ENCODE data around the gene CENPN.

Gene CENPN

DNA sequence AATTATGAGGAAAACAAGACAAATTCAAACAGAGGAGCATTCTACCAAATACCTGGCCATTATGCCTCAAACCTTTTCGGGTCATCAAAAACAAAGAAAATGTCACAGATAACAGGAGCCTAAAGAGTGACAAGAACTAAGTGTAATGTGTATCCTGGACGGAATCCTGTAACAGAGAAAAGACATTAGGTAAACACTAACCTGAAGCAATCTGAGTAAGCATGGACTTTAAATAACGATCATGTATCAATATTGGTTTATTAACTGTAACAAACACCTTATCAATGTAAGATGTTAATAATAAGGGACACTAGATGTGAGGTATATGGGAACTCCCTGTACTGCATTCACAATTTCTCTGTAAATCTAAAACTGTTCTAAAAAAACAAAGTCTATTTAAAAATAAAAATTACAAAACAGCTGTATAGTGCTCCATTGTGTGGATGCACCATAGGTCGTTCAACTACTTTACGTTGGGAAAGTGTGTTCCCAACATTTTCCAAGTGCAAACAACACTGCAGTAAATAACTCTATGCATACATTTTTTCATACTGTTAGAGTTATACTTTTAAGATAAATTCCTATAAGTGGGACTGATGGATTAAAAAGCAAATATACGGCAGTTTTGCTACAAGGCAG, 15.1 kb upstream of the CENPN start:
- DNase-seq (ENCODE audit: low spot score): no peak

DNA sequence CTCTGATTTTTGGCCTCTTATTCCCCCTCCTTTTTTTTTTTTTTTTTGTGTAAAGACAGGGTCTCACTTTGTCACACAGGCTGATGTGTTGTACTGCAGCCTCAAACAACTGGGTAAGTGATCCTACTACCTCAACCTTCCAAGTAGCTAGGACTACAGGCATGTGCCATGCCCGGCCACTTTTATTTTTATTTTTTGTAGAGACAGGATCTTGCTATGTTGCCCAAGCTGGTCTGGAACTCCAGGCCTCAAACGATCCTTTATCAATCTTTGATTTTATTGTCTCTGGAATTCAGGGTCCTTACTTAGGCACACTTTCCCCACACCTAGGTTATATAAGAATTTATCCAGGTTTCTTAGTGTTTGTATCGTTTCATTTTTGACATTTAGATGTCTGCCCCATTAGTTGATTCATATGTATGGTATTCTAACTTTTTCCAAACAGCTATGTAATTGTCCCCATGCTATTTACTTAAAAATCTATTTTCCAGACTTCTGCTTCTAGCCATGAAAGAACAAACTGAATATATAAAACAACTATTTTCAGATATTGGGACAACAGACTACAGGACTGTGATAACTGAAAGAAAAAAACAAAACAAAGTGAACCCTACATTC, 14.2 kb upstream of the CENPN start:
- DNase-seq (ENCODE audit: low spot score): no peak

GRCh38 chr16:80993307-80993706, 13.7 kb upstream of the CENPN start:
- no peak for DNase-seq (ENCODE audit: low spot score)

- no peak for DNase-seq (ENCODE audit: low spot score)
Measured at GRCh38 chr16:80993834-80994233, 13.2 kb upstream of the CENPN start.

GRCh38 chr16:80994451-80994850, 12.6 kb upstream of the CENPN start:
- DNase-seq (ENCODE audit: low spot score): no peak

DNA sequence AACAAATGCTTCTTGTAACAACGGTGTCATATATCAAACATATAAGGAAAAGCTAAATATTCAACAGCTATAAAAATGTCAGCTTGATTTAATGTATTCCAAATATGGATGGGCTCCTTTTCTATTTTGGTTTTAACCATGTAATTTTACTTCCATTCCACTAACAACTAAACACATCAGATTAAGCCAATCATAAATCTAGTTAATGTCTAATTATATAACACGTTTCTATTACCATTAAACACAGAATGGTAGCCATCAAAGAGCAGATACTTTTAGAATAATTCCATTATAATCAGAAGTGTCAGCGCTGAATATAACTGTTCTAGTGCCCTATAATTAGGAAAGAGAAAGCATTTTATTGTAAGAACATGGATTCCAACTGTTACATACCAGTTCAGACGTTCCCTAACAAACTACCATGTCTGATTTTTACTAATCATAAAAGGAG, 10.3 kb upstream of the CENPN start:
- DNase-seq (ENCODE audit: low spot score): no peak

- DNase-seq (ENCODE audit: low spot score): peak; percentile 23
Measured at GRCh38 chr16:80997139-80997798, 9.7 kb upstream of the CENPN start.

DNA sequence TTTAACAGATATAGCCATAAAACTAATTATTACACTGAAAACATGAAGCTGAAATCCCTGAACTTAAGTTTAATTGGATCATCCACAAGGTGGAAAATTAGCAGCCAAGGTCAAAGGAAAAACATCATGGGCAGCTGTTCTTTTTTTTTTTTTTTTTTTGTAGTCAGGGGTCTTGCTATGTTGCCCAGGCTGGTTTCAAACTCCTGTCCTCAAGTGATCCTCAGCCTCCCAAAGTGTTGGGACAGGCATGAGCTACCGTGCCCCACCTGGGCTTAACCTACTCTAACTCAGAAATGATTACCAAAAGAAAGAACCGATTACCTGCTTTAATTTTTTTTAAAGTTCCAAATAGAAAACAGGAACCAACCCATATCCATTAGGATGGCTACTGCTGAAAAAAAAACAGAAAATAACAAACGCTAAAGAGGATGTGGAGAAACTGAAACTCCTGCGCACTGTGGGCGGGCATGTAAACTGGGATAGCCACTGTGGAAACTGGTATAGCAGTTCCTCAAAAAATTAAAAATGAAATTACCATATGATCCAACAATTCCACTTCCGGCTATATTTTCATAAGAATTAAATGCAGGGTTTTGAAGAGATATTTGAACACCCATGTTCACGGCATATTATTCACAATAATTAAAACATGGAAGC, 8.9 kb upstream of the CENPN start:
- no peak for DNase-seq (ENCODE audit: low spot score)

DNA sequence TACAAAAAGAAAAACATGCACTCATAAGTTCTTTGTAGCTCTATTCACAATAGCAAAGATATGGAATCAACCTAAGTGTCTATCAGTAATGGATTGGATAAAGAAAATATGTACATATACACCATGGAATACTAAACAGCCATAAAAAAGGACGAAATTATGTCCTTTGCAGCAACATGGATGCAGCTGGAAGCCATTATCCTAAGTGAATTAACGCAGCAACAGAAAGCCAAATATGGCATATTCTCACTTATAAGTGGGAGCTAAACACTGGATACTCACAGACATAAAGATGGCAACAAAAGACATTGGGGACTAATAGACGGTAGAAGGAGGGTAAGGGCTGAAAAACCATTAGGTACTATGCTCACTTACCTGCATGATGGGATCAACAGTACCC, 6.1 kb upstream of the CENPN start:
- no peak for DNase-seq (ENCODE audit: low spot score)

DNA sequence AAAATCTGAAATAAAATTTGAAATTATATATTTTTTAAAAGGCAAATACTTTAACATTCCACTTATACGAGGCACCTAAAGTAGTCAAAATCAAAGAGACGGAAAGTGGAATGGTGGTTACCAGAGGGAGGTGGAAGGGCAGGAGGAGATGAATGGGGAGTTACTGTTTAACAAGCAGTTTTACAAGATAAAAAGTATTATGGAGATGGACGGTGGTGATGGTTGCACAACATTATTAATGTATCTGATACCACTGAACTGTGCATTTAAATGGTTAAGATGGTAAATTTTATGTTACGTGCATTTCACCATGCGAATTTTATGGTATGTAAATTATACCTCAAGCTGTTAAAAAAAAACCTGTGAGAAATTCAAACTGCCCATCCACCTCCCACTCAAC, 5.7 kb upstream of the CENPN start:
- no peak for DNase-seq (ENCODE audit: low spot score)

- no peak for DNase-seq (ENCODE audit: low spot score)
Measured at GRCh38 chr16:81003064-81003463, 4.0 kb upstream of the CENPN start.

GRCh38 chr16:81003610-81004460, 3.2 kb upstream of the CENPN start:
- no peak for DNase-seq (ENCODE audit: low spot score)

DNA sequence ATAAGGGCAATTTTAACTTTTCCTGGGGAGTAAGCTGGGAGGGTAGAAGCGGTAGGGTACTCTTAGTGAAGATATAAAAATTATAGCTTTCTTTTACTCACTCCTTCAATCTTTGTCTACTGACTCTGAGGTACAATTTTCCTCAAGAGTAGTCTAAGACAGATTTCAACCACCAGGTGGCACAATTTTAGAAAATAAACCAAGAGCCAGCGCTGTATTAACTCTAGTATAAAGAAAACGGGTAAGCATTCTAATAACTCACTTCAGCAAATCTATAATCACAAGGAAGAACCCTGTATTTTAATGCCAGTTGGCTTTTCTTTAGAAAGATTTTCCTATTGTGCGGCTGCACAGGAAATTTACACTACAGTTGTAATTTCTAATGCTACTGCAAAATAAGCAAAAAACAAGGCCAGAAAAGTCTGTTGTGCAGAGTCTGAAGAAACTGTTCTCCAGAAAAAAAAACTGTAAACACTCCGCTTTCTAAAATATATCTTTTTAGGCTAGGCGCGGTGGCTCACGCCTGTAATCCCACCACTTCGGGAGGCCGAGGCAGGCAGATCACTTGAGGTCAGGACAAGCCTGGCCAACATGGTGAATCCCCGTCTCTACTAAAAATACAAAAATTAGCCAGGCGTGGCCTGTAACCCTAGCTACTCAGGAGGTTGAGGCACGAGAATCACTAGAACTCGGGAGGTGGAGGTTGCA, 2.2 kb upstream of the CENPN start:
- DNase-seq (ENCODE audit: low spot score): peak; percentile 38

- no peak for DNase-seq (ENCODE audit: low spot score)
Measured at GRCh38 chr16:81005610-81006161, 1.3 kb upstream of the CENPN start.

GRCh38 chr16:81006211-81006812, 702 bp upstream of the CENPN start:
- peak; percentile 53 for DNase-seq (ENCODE audit: low spot score)

DNA sequence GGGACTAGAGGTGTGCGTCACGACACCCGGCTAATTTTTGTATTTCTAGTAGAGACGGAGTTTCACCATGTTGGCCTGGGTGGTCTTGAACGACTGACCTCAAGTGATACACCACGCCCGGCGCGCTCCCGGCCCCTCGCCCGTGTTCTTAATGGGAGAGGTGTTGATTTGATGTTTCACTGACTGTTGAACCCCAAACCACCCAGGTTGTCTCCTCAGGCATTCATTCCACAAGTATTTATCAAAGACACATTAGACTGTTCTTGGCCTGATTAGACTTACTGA, 1.4 kb downstream of the CENPN start:
- no peak for DNase-seq (ENCODE audit: low spot score)

DNA sequence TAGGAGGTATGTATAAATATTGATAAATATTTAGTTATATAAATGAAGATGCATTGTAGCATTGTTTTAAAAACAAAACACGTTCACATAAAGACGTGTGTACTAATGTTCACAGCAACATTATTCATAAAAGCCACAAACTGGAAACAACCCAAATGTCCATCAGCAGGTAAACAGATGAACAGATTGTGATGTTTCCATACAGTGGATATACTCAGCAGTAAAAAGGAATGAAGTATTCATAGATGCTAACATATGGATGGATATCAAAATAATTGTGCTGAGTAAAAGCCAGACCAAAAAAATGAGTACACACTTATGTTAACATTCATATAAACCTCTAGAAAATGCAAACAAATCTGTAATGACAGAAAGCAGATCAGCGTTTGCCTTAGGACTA, 6.0 kb downstream of the CENPN start:
- DNase-seq (ENCODE audit: low spot score): no peak

- no peak for DNase-seq (ENCODE audit: low spot score)
Measured at GRCh38 chr16:81014672-81015071, 7.7 kb downstream of the CENPN start.

DNA sequence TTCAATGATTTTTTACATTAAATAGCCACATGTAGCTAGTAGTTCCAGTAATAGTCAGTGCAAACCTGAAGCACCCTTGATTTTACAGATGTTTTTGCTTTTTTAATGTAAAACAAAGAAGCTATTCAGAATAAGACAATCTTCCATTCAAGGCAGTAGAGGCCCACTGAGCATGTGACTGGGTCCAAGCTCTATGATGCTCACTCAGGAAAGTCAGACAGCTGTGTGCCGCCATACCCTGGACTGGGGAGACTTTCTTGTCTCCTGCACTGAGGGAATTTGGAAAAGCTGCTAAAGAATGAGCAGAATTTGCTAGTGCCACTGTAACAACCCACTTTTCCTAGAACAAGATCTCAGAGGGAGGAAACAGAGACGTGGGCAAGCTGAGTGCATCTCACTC, 11.5 kb downstream of the CENPN start:
- no peak for DNase-seq (ENCODE audit: low spot score)

GRCh38 chr16:81026429-81026828, 19.4 kb downstream of the CENPN start:
- no peak for DNase-seq (ENCODE audit: low spot score)
